Astrocyte (in vitro differentiated cells and primary cell): ENCODE data around the gene PTGFRN. TPM values are rescaled to one million over a fixed set of nuclear protein-coding genes. Genes with fewer than 3 reads are reported as not detected.

Experiments
- DNase-seq: peaks from one replicate; pipeline ENCODE4 v3.0.0-alpha.2; 2010; ENCODE audit warnings: low read depth
- FAIRE-seq: peaks from 2 replicates; lab custom pipeline; 2011; peaks lifted over from hg19 to GRCh38; lab: Jason Lieb, UNC
- H2AFZ ChIP-seq: 2 replicates; pipeline ENCODE4 v1.6.0; 2012; ENCODE audit warnings: low read depth, low read length, inconsistent platforms
- H3K27ac ChIP-seq: 2 replicates; pipeline ENCODE4 v1.5.1; 2011; ENCODE audit warnings: low read depth, low read length, inconsistent platforms
- H3K27me3 ChIP-seq: 2 replicates; pipeline ENCODE4 v1.6.0; 2011; ENCODE audit warnings: low read length, inconsistent platforms; ENCODE audit not compliant: insufficient read depth
- H3K36me3 ChIP-seq: 2 replicates; pipeline ENCODE4 v1.5.1; 2011; ENCODE audit warnings: low read length, inconsistent platforms; ENCODE audit not compliant: insufficient read depth
- H3K4me1 ChIP-seq: 2 replicates; pipeline ENCODE4 v1.5.1; 2011; ENCODE audit warnings: low read length, inconsistent platforms; ENCODE audit not compliant: insufficient read depth
- H3K4me2 ChIP-seq: 2 replicates; pipeline ENCODE4 v1.6.0; 2012; ENCODE audit warnings: low read length, inconsistent platforms
- H3K4me3 ChIP-seq: 2 replicates; pipeline ENCODE4 v1.5.1; 2011; ENCODE audit warnings: low read depth, mild to moderate bottlenecking, low read length, inconsistent platforms; ENCODE audit not compliant: insufficient read depth
- H3K79me2 ChIP-seq: 2 replicates; pipeline ENCODE4 v1.6.0; 2012; ENCODE audit warnings: mild to moderate bottlenecking, low read length, inconsistent platforms; ENCODE audit not compliant: insufficient read depth
- H3K9ac ChIP-seq: 2 replicates; pipeline ENCODE4 v1.6.0; 2012; ENCODE audit warnings: mild to moderate bottlenecking, low read length, inconsistent platforms
- H3K9me3 ChIP-seq: 2 replicates; pipeline ENCODE4 v1.5.1; 2012; ENCODE audit warnings: low read depth, mild to moderate bottlenecking, low read length, inconsistent platforms; ENCODE audit not compliant: insufficient read depth
- H4K20me1 ChIP-seq: 2 replicates; pipeline ENCODE4 v1.6.0; 2012; ENCODE audit warnings: low read length, inconsistent platforms; ENCODE audit not compliant: insufficient read depth
- H3K27ac Mint-ChIP-seq: one replicate; pipeline ENCODE4 v1.8.0; 2021; ENCODE audit warnings: mild to moderate bottlenecking, mixed read lengths; ENCODE audit not compliant: unreplicated experiment
- H3K27me3 Mint-ChIP-seq: one replicate; pipeline ENCODE4 v1.8.0; 2021; ENCODE audit warnings: low read depth, mixed read lengths; ENCODE audit not compliant: unreplicated experiment
- H3K36me3 Mint-ChIP-seq: one replicate; pipeline ENCODE4 v1.8.0; 2021; ENCODE audit warnings: low read depth, mixed read lengths; ENCODE audit not compliant: unreplicated experiment
- H3K4me1 Mint-ChIP-seq: one replicate; pipeline ENCODE4 v1.8.0; 2021; ENCODE audit warnings: low read depth, mixed read lengths; ENCODE audit not compliant: unreplicated experiment
- H3K4me3 Mint-ChIP-seq: one replicate; pipeline ENCODE4 v1.8.0; 2021; ENCODE audit warnings: mild to moderate bottlenecking, moderate library complexity, mixed read lengths; ENCODE audit not compliant: unreplicated experiment
- H3K9me3 Mint-ChIP-seq: one replicate; pipeline ENCODE4 v1.8.0; 2021; ENCODE audit warnings: mild to moderate bottlenecking, mixed read lengths; ENCODE audit not compliant: unreplicated experiment
- CTCF ChIP-seq: IDR thresholded peaks from 2 replicates; pipeline ENCODE4 v1.5.1; 2011; ENCODE audit warnings: low read depth, mild to moderate bottlenecking, inconsistent platforms, low read length, moderate library complexity; ENCODE audit not compliant: insufficient read depth
- EZH2 ChIP-seq: IDR thresholded peaks from 2 replicates; pipeline ENCODE4 v1.6.1; 2012; ENCODE audit warnings: mild to moderate bottlenecking, low read length, inconsistent platforms; ENCODE audit not compliant: insufficient read depth
- total RNA-seq: library from RNA; stranded (reverse); gene quantifications from 2 replicates; pipeline ENCODE4 v1.2.1, GENCODE V29; 2021

The PTGFRN gene
- total RNA-seq, 1 donor from 2014 or later: 157 TPM

- no peak overlapping the region for H3K4me2 ChIP-seq
- H3K9me3 Mint-ChIP-seq: no peaks in the 10 kb centered on the region
- no peak overlapping the region for H3K4me3 Mint-ChIP-seq
- TF ChIP-seq CTCF (no peak), EZH2 (no peak)
- DNase-seq (no peak), FAIRE-seq (no peak)
- H2AFZ ChIP-seq: peak overlapping the region; percentile 22
- no peaks in the 10 kb centered on the region for H4K20me1 ChIP-seq
- H3K79me2 ChIP-seq: no peaks in the 10 kb centered on the region
- H3K9me3 ChIP-seq: no peaks in the 10 kb centered on the region
- peaks cover under 1% of the 10 kb centered on the region for H3K36me3 Mint-ChIP-seq
- no peaks in the 10 kb centered on the region for H3K36me3 ChIP-seq
- H3K4me3 ChIP-seq: no peak overlapping the region
- no peak overlapping the region for H3K27ac ChIP-seq
- no peak overlapping the region for H3K9ac ChIP-seq
- H3K27ac Mint-ChIP-seq: peak overlapping the region; percentile 21
- no peaks in the 10 kb centered on the region for H3K4me1 Mint-ChIP-seq
- H3K4me1 ChIP-seq: peaks cover 10% of the 10 kb centered on the region
- H3K27me3 ChIP-seq: no peaks in the 10 kb centered on the region
- H3K27me3 Mint-ChIP-seq: no peaks in the 10 kb centered on the region
Observed at GRCh38 chr1:116873680-116874271, 35.9 kb upstream of the PTGFRN start.

DNA sequence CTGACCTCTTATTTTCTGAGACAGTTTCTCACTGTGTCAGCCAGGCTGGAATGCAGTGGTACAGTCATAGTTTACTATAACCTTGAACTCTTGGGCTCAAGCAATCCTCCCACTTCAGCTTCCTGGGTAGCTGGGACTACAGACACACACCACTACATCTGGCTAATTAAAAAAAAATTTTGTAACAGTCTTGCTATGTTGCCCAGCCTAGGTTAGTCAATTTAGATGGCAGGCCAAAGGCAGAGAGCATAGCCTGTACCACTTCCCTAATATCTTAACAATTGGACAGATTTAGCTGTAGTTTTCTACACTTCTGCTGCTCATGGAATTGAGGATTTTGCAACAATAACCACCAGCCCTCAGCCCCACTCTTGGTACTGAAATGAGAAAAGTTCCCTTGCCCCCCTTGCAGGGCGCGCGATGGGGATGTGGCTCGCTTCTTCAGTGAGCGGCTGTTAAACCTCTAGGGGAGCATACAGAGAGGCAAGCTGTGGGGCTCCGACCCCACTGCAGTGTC is 34.9 kb upstream of the PTGFRN start:
- Histone ChIP-seq H3K9ac (no peak overlapping the region), H2AFZ (no peak overlapping the region), H3K27me3 (no peaks in the 10 kb centered on the region), H3K79me2 (no peaks in the 10 kb centered on the region), H3K4me1 (peaks cover 20% of the 10 kb centered on the region), H3K36me3 (no peaks in the 10 kb centered on the region), H3K4me3 (no peak overlapping the region), H3K4me2 (no peak overlapping the region), H4K20me1 (no peaks in the 10 kb centered on the region), H3K27ac (no peak overlapping the region), H3K9me3 (no peaks in the 10 kb centered on the region)
- Mint-ChIP-seq H3K9me3 (no peaks in the 10 kb centered on the region), H3K27me3 (no peaks in the 10 kb centered on the region), H3K36me3 (no peaks in the 10 kb centered on the region), H3K4me3 (no peak overlapping the region), H3K27ac (no peak overlapping the region), H3K4me1 (no peaks in the 10 kb centered on the region)
- TF ChIP-seq EZH2 (no peak), CTCF (no peak)
- DNase-seq (peak; percentile 29), FAIRE-seq (no peak)

DNA sequence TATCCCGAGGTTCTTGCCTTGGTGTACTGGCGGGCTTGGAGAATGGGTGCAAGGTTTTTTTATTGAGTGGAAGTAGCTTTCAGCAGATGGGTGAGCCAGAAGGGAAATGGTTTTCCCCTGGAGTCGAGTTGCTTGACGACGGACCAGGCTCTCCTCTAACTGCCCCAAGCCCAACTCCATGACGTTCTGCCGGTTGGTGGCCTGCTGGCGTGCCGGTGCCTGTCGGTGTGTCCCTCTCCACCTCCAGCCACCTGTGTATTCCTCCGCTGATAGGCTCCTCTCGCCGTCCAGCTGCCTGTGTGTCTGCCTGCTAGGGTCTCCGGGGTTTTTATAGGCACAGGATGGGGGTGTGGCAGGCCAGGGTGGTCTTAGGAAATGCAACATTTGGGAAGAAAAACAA is 34.3 kb upstream of the PTGFRN start:
- H2AFZ ChIP-seq: no peak overlapping the region
- H3K27ac Mint-ChIP-seq: no peak overlapping the region

More for the DNA sequence above, 34.3 kb upstream of the PTGFRN start:
- Histone ChIP-seq H3K9ac (no peak overlapping the region), H3K36me3 (no peaks in the 10 kb centered on the region), H3K9me3 (no peaks in the 10 kb centered on the region), H3K4me2 (no peak overlapping the region), H3K79me2 (no peaks in the 10 kb centered on the region), H4K20me1 (no peaks in the 10 kb centered on the region), H3K27ac (no peak overlapping the region), H3K4me3 (no peak overlapping the region), H3K4me1 (peaks cover 22% of the 10 kb centered on the region), H3K27me3 (no peaks in the 10 kb centered on the region)
- TF ChIP-seq CTCF (no peak), EZH2 (no peak)
- Mint-ChIP-seq H3K27me3 (no peaks in the 10 kb centered on the region), H3K36me3 (no peaks in the 10 kb centered on the region), H3K4me3 (no peak overlapping the region), H3K4me1 (peaks cover under 1% of the 10 kb centered on the region), H3K9me3 (no peaks in the 10 kb centered on the region)
- no peak for FAIRE-seq
- no peak for DNase-seq
